Trophoblast cell (in vitro differentiated cells and primary cell): ENCODE measurements around the gene CANX. TPM values are rescaled to one million over a fixed set of nuclear protein-coding genes. Genes with fewer than 3 reads are reported as not detected.
"Not testable (repeated sequence)": the region's sequence is repeated elsewhere in the genome, so short reads cannot be mapped to it uniquely, and the experiment has no call there.

ENCODE experiments used
- DNase-seq, 2 donors: peaks; one replicate each; pipeline ENCODE4 v3.0.0-alpha.2; 2016
- H2AFZ ChIP-seq: 2 replicates; pipeline ENCODE4 v1.6.1; 2013; ENCODE audit warnings: low read length, moderate library complexity, mild to moderate bottlenecking; ENCODE audit not compliant: insufficient read depth, poor library complexity
- H2AK5ac ChIP-seq: 2 replicates; pipeline ENCODE4 v1.6.1; 2013; ENCODE audit warnings: mild to moderate bottlenecking, low read length
- H2BK120ac ChIP-seq: 2 replicates; pipeline ENCODE4 v1.6.1; 2013; ENCODE audit warnings: low read length, mild to moderate bottlenecking, moderate library complexity; ENCODE audit not compliant: insufficient read depth, poor library complexity
- H2BK12ac ChIP-seq: 2 replicates; pipeline ENCODE4 v1.6.1; 2013; ENCODE audit warnings: mild to moderate bottlenecking, low read length, moderate library complexity
- H2BK5ac ChIP-seq: 2 replicates; pipeline ENCODE4 v1.6.1; 2013; ENCODE audit warnings: low read length, low read depth, moderate library complexity, mild to moderate bottlenecking; ENCODE audit not compliant: poor library complexity
- H3K14ac ChIP-seq: 2 replicates; pipeline ENCODE4 v1.6.1; 2013; ENCODE audit warnings: mild to moderate bottlenecking, low read length
- H3K18ac ChIP-seq: 2 replicates; pipeline ENCODE4 v1.6.1; 2013; ENCODE audit warnings: mild to moderate bottlenecking, low read length
- H3K23ac ChIP-seq: 2 replicates; pipeline ENCODE4 v1.6.1; 2013; ENCODE audit warnings: low read length
- H3K27ac ChIP-seq: 2 replicates; pipeline ENCODE4 v1.5.1; 2013; ENCODE audit warnings: low read depth, mild to moderate bottlenecking, inconsistent platforms, low read length, moderate library complexity
- H3K27me3 ChIP-seq: 2 replicates; pipeline ENCODE4 v1.6.1; 2013; ENCODE audit warnings: inconsistent platforms, mild to moderate bottlenecking, low read length, moderate library complexity; ENCODE audit not compliant: insufficient read depth
- H3K36me3 ChIP-seq, 2 experiments: 1 replicate in 1 of 2; 2 replicates in 1 of 2; pipeline ENCODE4 v1.6.1; 2013; ENCODE audit warnings: low read length in 2 of 2, mild to moderate bottlenecking in 2 of 2, moderate library complexity in 1 of 2; ENCODE audit not compliant: insufficient read depth in 2 of 2, control insufficient read depth in 1 of 2
- H3K4ac ChIP-seq: 2 replicates; pipeline ENCODE4 v1.6.1; 2013; ENCODE audit warnings: low read depth, mild to moderate bottlenecking, low read length, moderate library complexity
- H3K4me1 ChIP-seq, 2 experiments: 1 replicate in 1 of 2; 2 replicates in 1 of 2; pipeline ENCODE4 v1.6.1; 2013; ENCODE audit warnings: low read length in 2 of 2, mild to moderate bottlenecking in 2 of 2, moderate library complexity in 1 of 2; ENCODE audit not compliant: insufficient read depth in 2 of 2, control insufficient read depth in 1 of 2
- H3K4me2 ChIP-seq: 2 replicates; pipeline ENCODE4 v1.6.1; 2013; ENCODE audit warnings: inconsistent platforms, mild to moderate bottlenecking, low read length, moderate library complexity
- H3K4me3 ChIP-seq: 2 replicates; pipeline ENCODE4 v1.5.1; 2013; ENCODE audit warnings: mild to moderate bottlenecking, low read depth, low read length, inconsistent platforms
- H3K79me1 ChIP-seq: one replicate; pipeline ENCODE4 v1.6.1; 2013; ENCODE audit warnings: low read length
- H3K79me2 ChIP-seq: 2 replicates; pipeline ENCODE4 v1.6.1; 2013; ENCODE audit warnings: low read length, mild to moderate bottlenecking; ENCODE audit not compliant: control insufficient read depth, insufficient read depth, poor library complexity
- H3K9ac ChIP-seq: 2 replicates; pipeline ENCODE4 v1.6.1; 2013; ENCODE audit warnings: mild to moderate bottlenecking, low read length
- H3K9me3 ChIP-seq: 2 replicates; pipeline ENCODE4 v1.6.1; 2013; ENCODE audit warnings: low read depth, mild to moderate bottlenecking, control low read depth, inconsistent platforms, low read length; ENCODE audit not compliant: insufficient read depth
- H4K12ac ChIP-seq: 2 replicates; pipeline ENCODE4 v1.6.1; 2013; ENCODE audit warnings: low read depth, mild to moderate bottlenecking, low read length, moderate library complexity
- H4K8ac ChIP-seq: 2 replicates; pipeline ENCODE4 v1.6.1; 2013; ENCODE audit warnings: low read depth, mild to moderate bottlenecking, low read length, moderate library complexity
- H4K91ac ChIP-seq: one replicate; pipeline ENCODE4 v1.6.1; 2013; ENCODE audit warnings: low read depth, mild to moderate bottlenecking, low read length, moderate library complexity
- WGBS: extraction: QIAGEN DNeasy Blood & Tissue Kit; methylation state at CpG from one replicate; pipeline ENCODE4 v1.1.7; 2013; ENCODE audit warnings: missing lambda C conversion rate; ENCODE audit not compliant: insufficient read length, insufficient coverage; ENCODE audit errors: extremely low coverage; 5-methylcytosine and 5-hydroxymethylcytosine counted together
- polyA plus RNA-seq: library from polyadenylated mRNA; stranded (reverse); fragments of 200-250 nt; gene quantifications from 2 replicates; pipeline ENCODE4 v1.2.3, GENCODE V29; 2013

The CANX gene, protein sequence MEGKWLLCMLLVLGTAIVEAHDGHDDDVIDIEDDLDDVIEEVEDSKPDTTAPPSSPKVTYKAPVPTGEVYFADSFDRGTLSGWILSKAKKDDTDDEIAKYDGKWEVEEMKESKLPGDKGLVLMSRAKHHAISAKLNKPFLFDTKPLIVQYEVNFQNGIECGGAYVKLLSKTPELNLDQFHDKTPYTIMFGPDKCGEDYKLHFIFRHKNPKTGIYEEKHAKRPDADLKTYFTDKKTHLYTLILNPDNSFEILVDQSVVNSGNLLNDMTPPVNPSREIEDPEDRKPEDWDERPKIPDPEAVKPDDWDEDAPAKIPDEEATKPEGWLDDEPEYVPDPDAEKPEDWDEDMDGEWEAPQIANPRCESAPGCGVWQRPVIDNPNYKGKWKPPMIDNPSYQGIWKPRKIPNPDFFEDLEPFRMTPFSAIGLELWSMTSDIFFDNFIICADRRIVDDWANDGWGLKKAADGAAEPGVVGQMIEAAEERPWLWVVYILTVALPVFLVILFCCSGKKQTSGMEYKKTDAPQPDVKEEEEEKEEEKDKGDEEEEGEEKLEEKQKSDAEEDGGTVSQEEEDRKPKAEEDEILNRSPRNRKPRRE
- polyA plus RNA-seq: 638 and 653 TPM in 2 replicates

DNA sequence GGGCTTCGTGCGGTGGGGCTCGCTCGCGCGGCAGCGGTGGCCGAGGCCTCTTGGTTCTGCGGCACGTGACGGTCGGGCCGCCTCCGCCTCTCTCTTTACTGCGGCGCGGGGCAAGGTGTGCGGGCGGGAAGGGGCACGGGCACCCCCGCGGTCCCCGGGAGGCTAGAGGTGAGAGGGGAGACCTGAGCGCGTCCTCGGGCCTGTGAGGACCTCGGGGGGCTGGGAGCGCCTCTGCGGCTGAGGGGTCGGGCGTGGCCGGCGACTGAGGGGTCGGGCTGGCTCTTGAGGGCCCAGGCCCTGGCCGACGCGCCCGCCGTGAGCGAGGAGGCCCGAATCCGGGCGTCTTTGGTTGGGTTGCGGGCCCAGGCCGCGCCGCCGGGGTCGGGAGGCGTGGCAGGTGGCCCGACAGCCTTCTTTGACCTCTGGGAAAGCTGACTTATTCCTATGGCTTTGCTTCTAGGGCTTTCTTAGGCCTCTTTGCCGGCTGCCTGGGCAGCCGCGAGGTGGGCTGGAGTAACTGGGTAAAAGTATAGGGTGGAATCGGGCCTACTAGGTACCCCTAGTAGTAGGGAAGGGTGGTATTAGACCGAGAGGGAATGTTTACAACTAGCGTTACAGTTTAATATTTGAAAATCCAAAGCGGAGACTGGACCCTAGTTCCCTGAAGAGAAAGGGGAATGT, at the start of gene CANX:
Gene CANX (plus strand): TSS at position 33 of the 681 bp plus-strand sequence. CDS start 6,715 bp downstream, outside the sequence.
- Histone ChIP-seq H3K9ac (peak within 1 kb of the TSS; percentile 93), H3K27ac (peak within 1 kb of the TSS; percentile 98), H3K9me3 (no peaks in the 10 kb centered on the region), H2AK5ac (peak within 1 kb of the TSS; percentile 93), H4K8ac (peak within 1 kb of the TSS; percentile 97), H3K4me3 (peak within 1 kb of the TSS; percentile 99), H3K18ac (peak within 1 kb of the TSS; percentile 98), H3K4ac (peak within 1 kb of the TSS; percentile 100), H2BK12ac (peak within 1 kb of the TSS; percentile 11), H3K79me1 (peaks cover 15% of the 10 kb centered on the region), H2BK120ac (peak within 1 kb of the TSS; percentile 99), H2AFZ (peak within 1 kb of the TSS; percentile 99), H3K14ac (peak within 1 kb of the TSS; percentile 99), H3K79me2 (peaks cover 31% of the 10 kb centered on the region), H4K91ac (peak within 1 kb of the TSS; percentile 100), H2BK5ac (peak within 1 kb of the TSS; percentile 92), H3K36me3 (peaks cover 10 to 13% of the 10 kb centered on the region in 2 experiments), H3K27me3 (no peaks in the 10 kb centered on the region), H3K4me2 (peak within 1 kb of the TSS; percentile 75), H4K12ac (peak within 1 kb of the TSS; percentile 92), H3K4me1 (peaks cover 0 to 3% of the 10 kb centered on the region in 2 experiments), H3K23ac (no peak within 1 kb of the TSS)
- WGBS: no CpG with 5 or more reads among the region's 58 CpGs
- DNase-seq: peak; percentile 14 to 52

DNA sequence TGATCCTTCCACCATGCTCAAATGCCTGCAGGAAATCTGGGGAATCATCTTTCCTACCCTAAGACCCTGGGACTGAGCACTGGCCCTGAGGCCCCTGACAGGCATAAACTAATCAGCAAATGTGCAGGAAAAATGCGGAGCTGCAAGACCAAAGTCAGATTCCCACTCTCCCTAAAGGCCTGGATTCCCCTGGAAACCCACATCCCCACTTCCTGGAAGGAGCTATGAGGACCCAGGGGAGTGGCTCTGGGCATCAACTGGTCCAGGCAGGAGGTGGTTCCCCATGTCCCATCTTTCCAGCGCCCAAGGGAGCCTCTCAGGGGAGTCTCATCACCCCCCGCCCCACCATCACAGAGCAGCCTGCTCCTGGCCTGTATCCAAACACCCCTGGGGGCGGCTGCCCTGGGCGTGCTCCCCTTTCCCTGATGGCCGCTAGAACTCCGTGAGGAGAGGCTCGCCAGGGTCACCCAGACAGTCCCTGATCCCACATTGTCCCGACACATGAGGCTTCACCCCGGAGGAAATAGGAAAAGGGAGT, 49.5 kb upstream of the CANX start:
- WGBS: no CpG with 5 or more reads among the region's 10 CpGs
- not testable (repeated sequence) for H3K4me3 ChIP-seq, DNase-seq

DNA sequence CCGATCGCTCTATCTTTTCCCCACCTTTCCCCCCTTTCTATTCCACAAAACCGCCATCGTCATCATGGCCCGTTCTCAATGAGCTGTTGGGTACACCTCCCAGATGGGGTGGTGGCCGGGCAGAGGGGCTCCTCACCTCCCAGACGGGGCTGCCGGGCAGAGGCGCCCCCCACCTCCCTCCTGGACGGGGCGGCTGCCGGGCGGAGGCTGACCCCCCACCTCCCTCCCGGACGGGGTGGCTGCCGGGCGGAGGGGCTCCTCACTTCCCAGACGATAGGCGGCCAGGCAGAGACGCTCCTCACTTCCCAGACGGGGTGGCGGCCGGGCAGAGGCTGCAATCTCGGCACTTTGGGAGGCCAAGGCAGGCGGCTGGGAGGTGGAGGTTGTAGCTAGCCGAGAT, 48.5 kb upstream of the CANX start:
- H3K4me2 ChIP-seq, H4K8ac ChIP-seq, H3K36me3 ChIP-seq, H2BK12ac ChIP-seq, H3K14ac ChIP-seq, H2AFZ ChIP-seq, H3K9me3 ChIP-seq, H2BK120ac ChIP-seq, H2BK5ac ChIP-seq, H3K18ac ChIP-seq, H3K4ac ChIP-seq, H3K9ac ChIP-seq, H4K12ac ChIP-seq, H2AK5ac ChIP-seq, H3K4me3 ChIP-seq, H3K79me2 ChIP-seq, H4K91ac ChIP-seq, H3K4me1 ChIP-seq, H3K27ac ChIP-seq, H3K23ac ChIP-seq, H3K27me3 ChIP-seq, H3K79me1 ChIP-seq, DNase-seq: not testable (repeated sequence)
- no CpG with 5 or more reads among the region's 26 CpGs for WGBS

More for the DNA sequence above, 49.5 kb upstream of the CANX start:
- not testable (repeated sequence) for H3K18ac ChIP-seq, H2AK5ac ChIP-seq, H3K9ac ChIP-seq, H3K79me1 ChIP-seq, H3K36me3 ChIP-seq, H3K4ac ChIP-seq, H3K9me3 ChIP-seq, H3K14ac ChIP-seq, H4K8ac ChIP-seq, H3K4me1 ChIP-seq, H3K27me3 ChIP-seq, H3K79me2 ChIP-seq, H2AFZ ChIP-seq, H3K23ac ChIP-seq, H2BK5ac ChIP-seq, H3K27ac ChIP-seq, H4K91ac ChIP-seq, H4K12ac ChIP-seq, H2BK120ac ChIP-seq, H2BK12ac ChIP-seq, H3K4me2 ChIP-seq

DNA sequence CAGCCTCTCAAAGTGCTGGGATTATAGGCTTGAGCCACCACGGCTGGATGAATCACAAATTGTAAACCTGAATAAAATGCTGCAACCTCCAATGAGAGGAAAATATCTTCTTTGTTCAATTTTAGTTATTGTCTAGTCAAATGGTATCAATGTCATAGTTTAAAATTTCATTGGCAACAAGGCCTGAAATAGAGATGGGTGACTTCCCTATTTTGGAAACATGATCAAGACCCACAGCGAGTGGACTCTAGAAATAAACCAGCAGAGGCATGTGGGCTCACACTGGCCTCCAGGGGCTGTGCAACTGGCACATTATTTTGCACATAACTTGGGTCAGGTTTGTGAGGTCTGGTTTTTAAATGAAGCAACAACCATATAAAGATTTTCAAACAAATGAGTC, 45.6 kb upstream of the CANX start:
- not testable (repeated sequence) for DNase-seq, H3K9me3 ChIP-seq, H3K27me3 ChIP-seq, H4K8ac ChIP-seq, H3K4me1 ChIP-seq, H3K4me2 ChIP-seq, H4K12ac ChIP-seq, H3K23ac ChIP-seq, H2BK120ac ChIP-seq, H2AFZ ChIP-seq, H3K36me3 ChIP-seq, H3K18ac ChIP-seq, H2BK5ac ChIP-seq, H4K91ac ChIP-seq, H3K4ac ChIP-seq, H3K14ac ChIP-seq, H2AK5ac ChIP-seq, H3K9ac ChIP-seq, H3K79me1 ChIP-seq, H3K79me2 ChIP-seq, H3K4me3 ChIP-seq, H3K27ac ChIP-seq, H2BK12ac ChIP-seq
- WGBS: no CpG with 5 or more reads among the region's 2 CpGs
